ENCODE results near the gene RPN1. TPM values are rescaled to one million over a fixed set of nuclear protein-coding genes. Genes with fewer than 3 reads are reported as not detected.

RPN1 gene
- total and polyA plus RNA-seq, 4 donors = 132 to 407 (median 249) TPM

GRCh38 chr3:128603811-128604775, 46.5 kb downstream of the RPN1 start:
- H3K27ac ChIP-seq (ENCODE audit: low read depth in 1 of 2, low read length in 2 of 2) = no peak overlapping the region
- H3K27me3 ChIP-seq (ENCODE audit: control insufficient read depth in 4 of 4, insufficient read depth in 4 of 4, low read length in 3 of 4) = no peaks in the 10 kb centered on the region
- no peaks in the 10 kb centered on the region for H3K9me3 ChIP-seq (ENCODE audit: control insufficient read depth in 4 of 4, low read length in 3 of 4)
- H3K4me1 ChIP-seq (ENCODE audit: control insufficient read depth in 4 of 4, insufficient read depth in 4 of 4, low read length in 3 of 4) = peaks cover 6 to 30% (median 26%) of the 10 kb centered on the region in 4 donors
- H3K4me3 ChIP-seq (ENCODE audit: low read depth in 1 of 3, low read length in 3 of 3) = no peak overlapping the region
- TF ChIP-seq TAF1 (conservative IDR thresholded peaks at IDR 0.05) (no peak), SP1 (IDR thresholded peaks at IDR 0.05) (no peak), RAD21 (IDR thresholded peaks at IDR 0.05) (no peak), HNF4G (IDR thresholded peaks at IDR 0.05) (no peak), GABPA (IDR thresholded peaks at IDR 0.05 in 1 of 2, conservative IDR thresholded peaks at IDR 0.05 in 1 of 2) (no peak), EGR1 (IDR thresholded peaks at IDR 0.05; ENCODE audit: low read depth in 2 of 2) (no peak), NR2F2 (IDR thresholded peaks at IDR 0.05) (no peak), FOXA2 (IDR thresholded peaks at IDR 0.05) (no peak), ZBTB33 (IDR thresholded peaks at IDR 0.05) (no peak), HNF4A (conservative IDR thresholded peaks at IDR 0.05) (no peak)
- TF ChIP-seq, protein P1, sequence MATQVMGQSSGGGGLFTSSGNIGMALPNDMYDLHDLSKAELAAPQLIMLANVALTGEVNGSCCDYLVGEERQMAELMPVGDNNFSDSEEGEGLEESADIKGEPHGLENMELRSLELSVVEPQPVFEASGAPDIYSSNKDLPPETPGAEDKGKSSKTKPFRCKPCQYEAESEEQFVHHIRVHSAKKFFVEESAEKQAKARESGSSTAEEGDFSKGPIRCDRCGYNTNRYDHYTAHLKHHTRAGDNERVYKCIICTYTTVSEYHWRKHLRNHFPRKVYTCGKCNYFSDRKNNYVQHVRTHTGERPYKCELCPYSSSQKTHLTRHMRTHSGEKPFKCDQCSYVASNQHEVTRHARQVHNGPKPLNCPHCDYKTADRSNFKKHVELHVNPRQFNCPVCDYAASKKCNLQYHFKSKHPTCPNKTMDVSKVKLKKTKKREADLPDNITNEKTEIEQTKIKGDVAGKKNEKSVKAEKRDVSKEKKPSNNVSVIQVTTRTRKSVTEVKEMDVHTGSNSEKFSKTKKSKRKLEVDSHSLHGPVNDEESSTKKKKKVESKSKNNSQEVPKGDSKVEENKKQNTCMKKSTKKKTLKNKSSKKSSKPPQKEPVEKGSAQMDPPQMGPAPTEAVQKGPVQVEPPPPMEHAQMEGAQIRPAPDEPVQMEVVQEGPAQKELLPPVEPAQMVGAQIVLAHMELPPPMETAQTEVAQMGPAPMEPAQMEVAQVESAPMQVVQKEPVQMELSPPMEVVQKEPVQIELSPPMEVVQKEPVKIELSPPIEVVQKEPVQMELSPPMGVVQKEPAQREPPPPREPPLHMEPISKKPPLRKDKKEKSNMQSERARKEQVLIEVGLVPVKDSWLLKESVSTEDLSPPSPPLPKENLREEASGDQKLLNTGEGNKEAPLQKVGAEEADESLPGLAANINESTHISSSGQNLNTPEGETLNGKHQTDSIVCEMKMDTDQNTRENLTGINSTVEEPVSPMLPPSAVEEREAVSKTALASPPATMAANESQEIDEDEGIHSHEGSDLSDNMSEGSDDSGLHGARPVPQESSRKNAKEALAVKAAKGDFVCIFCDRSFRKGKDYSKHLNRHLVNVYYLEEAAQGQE (IDR thresholded peaks at IDR 0.05) = no peak
- TF ChIP-seq, protein P2, sequence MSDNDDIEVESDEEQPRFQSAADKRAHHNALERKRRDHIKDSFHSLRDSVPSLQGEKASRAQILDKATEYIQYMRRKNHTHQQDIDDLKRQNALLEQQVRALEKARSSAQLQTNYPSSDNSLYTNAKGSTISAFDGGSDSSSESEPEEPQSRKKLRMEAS (IDR thresholded peaks at IDR 0.05) = no peak
- 84% methylated on average over 20 of the region's 20 CpGs for WGBS
- H3K9ac ChIP-seq (ENCODE audit: low read depth in 1 of 2, low read length in 2 of 2) = no peak overlapping the region
- no peaks in the 10 kb centered on the region for H3K36me3 ChIP-seq (ENCODE audit: control insufficient read depth in 4 of 4, insufficient read depth in 3 of 4, low read depth in 1 of 4, low read length in 3 of 4)
- no peak for DNase-seq (ENCODE audit: low spot score)

DNA sequence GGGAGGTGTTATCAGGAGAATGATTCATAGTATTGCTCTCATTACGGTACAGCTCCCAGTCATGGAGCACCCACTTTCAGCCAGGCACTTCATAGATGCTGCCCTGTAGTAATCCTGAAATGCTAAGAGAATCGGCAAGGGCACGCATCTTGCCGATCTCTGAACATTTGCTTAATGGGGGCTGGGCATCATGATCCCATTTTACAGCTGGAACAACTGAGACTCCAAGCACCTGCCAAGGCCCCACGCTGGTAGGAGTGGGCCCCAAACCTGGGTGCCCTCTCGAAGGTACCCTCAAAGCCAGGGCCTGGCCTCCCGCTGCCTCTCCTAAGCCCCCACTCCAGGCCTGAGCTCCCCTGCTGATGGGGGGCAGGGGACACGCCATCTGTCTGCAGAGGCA, 47.3 kb downstream of the RPN1 start:
- peaks cover 6 to 30% (median 25%) of the 10 kb centered on the region in 4 donors for H3K4me1 ChIP-seq (ENCODE audit: control insufficient read depth in 4 of 4, insufficient read depth in 4 of 4, low read length in 3 of 4)
- no peaks in the 10 kb centered on the region for H3K36me3 ChIP-seq (ENCODE audit: control insufficient read depth in 4 of 4, insufficient read depth in 3 of 4, low read depth in 1 of 4, low read length in 3 of 4)
- H3K27ac ChIP-seq (ENCODE audit: low read depth in 1 of 2, low read length in 2 of 2) = no peak overlapping the region
- no peaks in the 10 kb centered on the region for H3K9me3 ChIP-seq (ENCODE audit: control insufficient read depth in 4 of 4, low read length in 3 of 4)
- WGBS = 96% methylated on average over 8 of the region's 8 CpGs
- no peak for DNase-seq (ENCODE audit: low spot score)
- H3K9ac ChIP-seq (ENCODE audit: low read depth in 1 of 2, low read length in 2 of 2) = no peak overlapping the region
- TF ChIP-seq EGR1 (IDR thresholded peaks at IDR 0.05; ENCODE audit: low read depth in 2 of 2) (no peak), SP1 (IDR thresholded peaks at IDR 0.05) (no peak), RXRA (IDR thresholded peaks at IDR 0.05) (no peak)
- TF ChIP-seq, protein P2 (IDR thresholded peaks at IDR 0.05) = no peak
- TF ChIP-seq, protein P1 (IDR thresholded peaks at IDR 0.05) = no peak
- no peaks in the 10 kb centered on the region for H3K27me3 ChIP-seq (ENCODE audit: control insufficient read depth in 4 of 4, insufficient read depth in 4 of 4, low read length in 3 of 4)
- H3K4me3 ChIP-seq (ENCODE audit: low read depth in 1 of 3, low read length in 3 of 3) = no peak overlapping the region
